Ovary (tissue), 9 donors: ENCODE results near the gene RPUSD4. TPM values are rescaled to one million over a fixed set of nuclear protein-coding genes. Genes with fewer than 3 reads are reported as not detected.

Source experiments
- DNase-seq, 5 donors: peaks; one replicate each; pipeline ENCODE4 v3.0.0-alpha.2; 2019 to 2020
- H3K27ac ChIP-seq, 2 donors: fragments of 200-600 bp; one replicate each; pipeline versions ENCODE4 v1.5.1 to v1.8.0; 2019 to 2022
- H3K27me3 ChIP-seq: fragments of 200-600 bp; one replicate; pipeline ENCODE4 v1.8.0; 2022
- H3K36me3 ChIP-seq: fragments of 200-600 bp; sonication (generic); one replicate; pipeline ENCODE4 v1.5.1; 2019
- H3K4me1 ChIP-seq: one replicate; pipeline ENCODE4 v1.8.1; 2013; ENCODE audit warnings: mild to moderate bottlenecking, moderate library complexity; ENCODE audit not compliant: insufficient read depth
- H3K4me3 ChIP-seq: fragments of 200-600 bp; sonication (generic); one replicate; pipeline ENCODE4 v1.5.1; 2017
- H3K9me3 ChIP-seq, 2 donors: fragments of 200-600 bp in 1 of 2; sonication (generic) in 1 of 2; one replicate each; pipeline versions ENCODE4 v1.5.1 to v1.8.1; 2013 to 2019; ENCODE audit warnings: mild to moderate bottlenecking in 1 of 2, moderate library complexity in 1 of 2
- EP300 ChIP-seq: sonication (generic); formaldehyde crosslinking; IDR thresholded peaks from one replicate; pipeline ENCODE4 v1.6.1; 2017; ENCODE audit warnings: antibody characterized with exemption
- POLR2A ChIP-seq: fragments of 450-650 bp; IDR thresholded peaks from one replicate; pipeline ENCODE4 v1.6.1; 2017; ENCODE audit warnings: antibody characterized with exemption, mild to moderate bottlenecking, moderate library complexity
- WGBS, 3 donors: extraction: QIAGEN DNeasy Blood & Tissue Kit in 1 of 3; methylation state at CpG; one replicate each; pipeline versions ENCODE4 v1.1.5 to v1.1.7; 2013 to 2017; 5-methylcytosine and 5-hydroxymethylcytosine counted together
- intact Hi-C, 4 donors: fragments of 100-400 bp; cut with DNase I; formaldehyde crosslinking; loops; one replicate each; pipeline versions ENCODE4 v1.11.0 to v1.15.1; 2022 to 2023
- polyA plus RNA-seq, 2 donors: library from polyadenylated mRNA; stranded (reverse); fragments of 200-250 nt in 1 of 2; fragments of 350-450 nt in 1 of 2; fragmentation: Illumina TruSeq in 1 of 2; extraction: RNeasy Lipid Tissue Mini Kit (QIAGEN cat#74804) in 1 of 2; gene quantifications; one replicate each; pipeline ENCODE4 v1.2.3, GENCODE V29; 2013 to 2014
- small RNA-seq: library from RNA; depleted of rRNA; stranded (forward); fragments of <200 nt; gene quantifications from one replicate; pipeline ENCODE3, GENCODE V24; 2016
- total RNA-seq, 7 donors: library from RNA; depleted of rRNA in 2 of 7; stranded (reverse); fragments of >200 nt in 2 of 7; fragmentation: NEBNext Ultra II Directional in 3 of 7; extraction: Animal tissue kit (Norgen Biotek cat#: 25700) in 3 of 7; gene quantifications; one replicate each; pipeline versions ENCODE4 v1.1.0 to v1.2.4, GENCODE V29; 2016 to 2023
- TF ChIP-seq, protein P1 (sequence below), 3 donors: fragments of 450-650 bp in 2 of 3; fragments of 200-600 bp in 1 of 3; IDR thresholded peaks; one replicate each; pipeline versions ENCODE4 v1.5.1 to v1.8.0; 2016 to 2022; ENCODE audit warnings: antibody characterized with exemption in 3 of 3, mild to moderate bottlenecking in 1 of 3
- donor health status: DM: no; HTN: no; CAD: no; lungs with moderate emphysema.
- donor health status: DM: no; HTN: no; CAD: no.
- donor health status: Bipolar disorder and iron deficiency.
- donor health status: DM: yes; HTN: yes; CAD: no.
- donor health status: DM: no; HTN: no; CAD: no.
- donor health status: DM: yes; HTN: yes; CAD: no.

Gene RPUSD4
- total and polyA plus RNA-seq, 9 donors: 18.2 to 30.3 (median 26.2) TPM

DNA sequence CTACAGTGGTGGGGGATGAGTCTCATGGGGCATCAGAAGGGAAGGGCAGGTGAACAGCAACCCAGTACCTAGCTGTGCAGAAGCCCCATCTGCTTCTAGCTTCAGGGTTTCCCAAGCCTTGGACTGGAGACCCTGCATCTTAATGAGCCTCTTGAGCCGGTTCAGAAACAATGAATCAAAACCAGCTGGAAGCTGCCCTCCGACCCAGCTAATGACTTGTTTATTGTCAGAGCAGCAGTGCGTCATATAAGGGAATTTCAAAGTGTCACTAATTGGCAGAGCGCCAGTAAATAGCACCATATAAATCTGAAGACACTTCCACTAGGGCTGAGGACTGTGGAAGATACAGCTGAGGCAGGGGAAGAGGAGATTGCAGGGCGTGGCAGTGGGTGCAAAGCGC lies 57.5 kb downstream of the RPUSD4 start:
- H3K4me3 ChIP-seq: no peak overlapping the region
- TF ChIP-seq EP300: no peak
- TF ChIP-seq, protein P1, sequence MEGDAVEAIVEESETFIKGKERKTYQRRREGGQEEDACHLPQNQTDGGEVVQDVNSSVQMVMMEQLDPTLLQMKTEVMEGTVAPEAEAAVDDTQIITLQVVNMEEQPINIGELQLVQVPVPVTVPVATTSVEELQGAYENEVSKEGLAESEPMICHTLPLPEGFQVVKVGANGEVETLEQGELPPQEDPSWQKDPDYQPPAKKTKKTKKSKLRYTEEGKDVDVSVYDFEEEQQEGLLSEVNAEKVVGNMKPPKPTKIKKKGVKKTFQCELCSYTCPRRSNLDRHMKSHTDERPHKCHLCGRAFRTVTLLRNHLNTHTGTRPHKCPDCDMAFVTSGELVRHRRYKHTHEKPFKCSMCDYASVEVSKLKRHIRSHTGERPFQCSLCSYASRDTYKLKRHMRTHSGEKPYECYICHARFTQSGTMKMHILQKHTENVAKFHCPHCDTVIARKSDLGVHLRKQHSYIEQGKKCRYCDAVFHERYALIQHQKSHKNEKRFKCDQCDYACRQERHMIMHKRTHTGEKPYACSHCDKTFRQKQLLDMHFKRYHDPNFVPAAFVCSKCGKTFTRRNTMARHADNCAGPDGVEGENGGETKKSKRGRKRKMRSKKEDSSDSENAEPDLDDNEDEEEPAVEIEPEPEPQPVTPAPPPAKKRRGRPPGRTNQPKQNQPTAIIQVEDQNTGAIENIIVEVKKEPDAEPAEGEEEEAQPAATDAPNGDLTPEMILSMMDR (IDR thresholded peaks at IDR 0.05): no peak
- peaks cover 6% of the 10 kb centered on the region for H3K4me1 ChIP-seq
- no peak overlapping the region for H3K27ac ChIP-seq
- intact Hi-C loops: no loop called here
- H3K9me3 ChIP-seq: no peaks in the 10 kb centered on the region
- WGBS, 3 donors: 59 to 74% (median 60%) methylated on average over 6 of the region's 6 CpGs
- H3K27me3 ChIP-seq: no peaks in the 10 kb centered on the region
- no peaks in the 10 kb centered on the region for H3K36me3 ChIP-seq
- DNase-seq: no peak

DNA sequence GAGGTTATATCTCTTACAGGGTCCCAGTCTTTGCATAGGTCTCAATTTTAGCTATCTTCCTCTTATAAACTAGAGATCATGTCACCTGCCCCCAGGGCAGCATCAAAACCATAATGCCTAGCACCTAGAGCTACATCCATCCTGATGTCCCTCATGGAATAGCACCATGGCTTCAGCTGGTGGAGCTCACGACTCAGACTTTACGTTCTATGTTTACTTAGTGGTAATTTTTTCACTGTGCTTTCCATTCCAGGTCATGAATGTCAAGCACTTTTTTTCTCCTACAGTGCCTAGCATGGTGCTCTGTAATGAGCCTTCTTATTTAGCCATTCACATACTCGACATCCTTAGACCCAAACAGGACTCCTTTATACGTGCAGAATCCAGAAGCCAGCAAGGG lies 58.4 kb downstream of the RPUSD4 start:
- no peak overlapping the region for H3K27ac ChIP-seq
- H3K4me1 ChIP-seq: peaks cover 6% of the 10 kb centered on the region
- intact Hi-C loops: no loop called here
- no peak for DNase-seq
- TF ChIP-seq, protein P1 (IDR thresholded peaks at IDR 0.05): no peak
- no peak for TF ChIP-seq EP300
- TF ChIP-seq POLR2A: no peak
- no peaks in the 10 kb centered on the region for H3K36me3 ChIP-seq
- H3K4me3 ChIP-seq: no peak overlapping the region
- WGBS, 3 donors: 91 to 94% (median 92%) methylated on average over 4 of the region's 4 CpGs
- no peaks in the 10 kb centered on the region for H3K9me3 ChIP-seq
- no peaks in the 10 kb centered on the region for H3K27me3 ChIP-seq

DNA sequence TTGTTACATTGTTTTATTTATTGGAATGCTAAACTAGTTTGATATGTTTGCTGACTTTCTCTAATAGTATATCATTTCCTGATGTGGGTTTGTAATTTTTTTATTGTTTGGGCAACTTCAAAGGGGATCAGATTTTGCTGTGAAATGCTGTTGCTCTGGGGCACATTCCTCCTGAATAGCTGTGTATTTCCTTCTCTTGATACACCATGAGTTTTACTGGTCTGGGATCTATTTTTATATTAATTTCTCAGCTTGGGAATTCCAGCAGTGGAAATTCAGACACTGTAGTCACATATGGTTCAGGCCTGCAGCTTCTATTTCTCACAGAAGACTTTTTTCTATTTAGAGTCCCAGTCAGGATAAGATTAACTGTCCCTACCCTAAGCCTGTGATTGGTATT lies 58.9 kb downstream of the RPUSD4 start:
- no peak for TF ChIP-seq POLR2A
- no peak for TF ChIP-seq EP300
- TF ChIP-seq, protein P1 (IDR thresholded peaks at IDR 0.05): no peak
- H3K9me3 ChIP-seq: no peaks in the 10 kb centered on the region
- peaks cover 6% of the 10 kb centered on the region for H3K4me1 ChIP-seq
- intact Hi-C loops: no loop called here
- no peak overlapping the region for H3K27ac ChIP-seq
- no peak overlapping the region for H3K4me3 ChIP-seq
- no peaks in the 10 kb centered on the region for H3K36me3 ChIP-seq
- DNase-seq: no peak
- no peaks in the 10 kb centered on the region for H3K27me3 ChIP-seq

DNA sequence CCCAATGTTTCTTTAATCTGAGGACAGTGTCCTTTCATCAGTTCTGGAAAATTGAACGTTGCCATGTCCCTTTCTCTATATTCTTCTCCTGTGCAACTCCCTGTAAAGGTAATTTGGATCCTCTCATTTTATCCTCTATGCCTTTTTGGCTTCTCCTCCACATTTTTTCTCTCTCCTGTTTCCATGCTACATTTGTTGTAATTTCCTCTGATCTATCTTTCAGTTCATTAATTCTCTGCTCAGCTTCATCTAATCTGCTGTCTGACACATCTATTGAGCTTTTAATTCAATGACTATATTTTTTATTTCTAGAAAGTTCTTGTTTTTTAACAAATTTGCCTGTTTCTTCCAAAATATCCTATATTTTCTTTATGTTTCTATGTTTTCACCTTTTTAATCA lies 59.3 kb downstream of the RPUSD4 start:
- no peak for DNase-seq
- no peaks in the 10 kb centered on the region for H3K9me3 ChIP-seq
- peaks cover 6% of the 10 kb centered on the region for H3K4me1 ChIP-seq
- H3K4me3 ChIP-seq: no peak overlapping the region
- no peak for TF ChIP-seq POLR2A
- TF ChIP-seq EP300: no peak
- TF ChIP-seq, protein P1 (IDR thresholded peaks at IDR 0.05): no peak
- no peak overlapping the region for H3K27ac ChIP-seq
- intact Hi-C loops: no loop called here
- H3K27me3 ChIP-seq: no peaks in the 10 kb centered on the region
- WGBS, 3 donors: 94 to 97% (median 96%) methylated on average over 1 of the region's 1 CpG
- H3K36me3 ChIP-seq: no peaks in the 10 kb centered on the region

Small RNAs within 50 kb of the gene (small RNA-seq; reads per million reads assigned to genes)
- gene AP001893.2 (not detected), gene RN7SL351P (not detected), gene RNU4-86P (not detected)

Other genes with a start within 250 kb of the RPUSD4 start
- gene CDON, start 148.8 kb downstream of the RPUSD4 start, total RNA-seq: 100 to 1,000 TPM in 5 of 7 donors, 10 to 100 TPM in 2; 46.3 to 211 (median 137) TPM
- gene CDON, start 148.8 kb downstream of the RPUSD4 start, polyA plus RNA-seq: 10 to 100 TPM; 15.0 to 42.7 TPM
- 10 to 100 TPM in 6 of 7 donors, 1 to 10 TPM in 1; 7.3 to 18.5 (median 12.7) TPM for gene FAM118B, start 132 bp upstream of the RPUSD4 start, total RNA-seq
- gene FAM118B, start 132 bp upstream of the RPUSD4 start, polyA plus RNA-seq: 10 to 100 TPM in 1 of 2 donors, 1 to 10 TPM in 1; 7.4 to 18.9 TPM
- 100 to 1,000 TPM in 2 of 7 donors, 10 to 100 TPM in 5; 45.3 to 113 (median 86.0) TPM for gene SRPRA, start 57.2 kb upstream of the RPUSD4 start, total RNA-seq
- gene SRPRA, start 57.2 kb upstream of the RPUSD4 start, polyA plus RNA-seq: 100 to 1,000 TPM in 1 of 2 donors, 10 to 100 TPM in 1; 50.1 to 115 TPM
- 10 to 100 TPM; 10.3 to 24.8 (median 17.3) TPM for gene FOXRED1, start 57.5 kb upstream of the RPUSD4 start, total RNA-seq
- 10 to 100 TPM; 15.2 to 18.8 TPM for gene FOXRED1, start 57.5 kb upstream of the RPUSD4 start, polyA plus RNA-seq
- gene TIRAP, start 71.4 kb upstream of the RPUSD4 start, total RNA-seq: 10 to 100 TPM in 6 of 7 donors, 1 to 10 TPM in 1; 7.6 to 16.0 (median 14.5) TPM
- 10 to 100 TPM; 11.8 to 13.9 TPM for gene TIRAP, start 71.4 kb upstream of the RPUSD4 start, polyA plus RNA-seq
- 10 to 100 TPM in 6 of 7 donors, 1 to 10 TPM in 1; 6.6 to 17.2 (median 13.5) TPM for gene DCPS, start 92.4 kb upstream of the RPUSD4 start, total RNA-seq
- gene DCPS, start 92.4 kb upstream of the RPUSD4 start, polyA plus RNA-seq: 10 to 100 TPM; 12.4 to 17.2 TPM
- gene ST3GAL4, start 144.0 kb upstream of the RPUSD4 start, total RNA-seq: 100 to 1,000 TPM in 4 of 7 donors, 10 to 100 TPM in 3; 75.8 to 300 (median 135) TPM
- gene ST3GAL4, start 144.0 kb upstream of the RPUSD4 start, polyA plus RNA-seq: 100 to 1,000 TPM; 117 to 120 TPM